Skin epidermis (tissue), 12 donors: ENCODE data around the gene GPC3.
"Not testable (repeated sequence)": the region's sequence is repeated elsewhere in the genome, so short reads cannot be mapped to it uniquely, and the experiment has no call there.

ENCODE experiments used
- H3K27ac ChIP-seq, 21 experiments: fragments of 200-600 bp; sonication (generic) in 11 of 21; one replicate each; pipeline ENCODE4 v1.5.0; 2020; ENCODE audit warnings: mild to moderate bottlenecking in 3 of 21, inconsistent platforms in 2 of 21, moderate library complexity in 2 of 21
- H3K4me3 ChIP-seq, 7 experiments: fragments of 200-600 bp; sonication (generic) in 2 of 7; one replicate each; pipeline ENCODE4 v1.5.0; 2020; ENCODE audit warnings: inconsistent platforms in 2 of 7, mild to moderate bottlenecking in 2 of 7, moderate library complexity in 1 of 7

The GPC3 gene

DNA sequence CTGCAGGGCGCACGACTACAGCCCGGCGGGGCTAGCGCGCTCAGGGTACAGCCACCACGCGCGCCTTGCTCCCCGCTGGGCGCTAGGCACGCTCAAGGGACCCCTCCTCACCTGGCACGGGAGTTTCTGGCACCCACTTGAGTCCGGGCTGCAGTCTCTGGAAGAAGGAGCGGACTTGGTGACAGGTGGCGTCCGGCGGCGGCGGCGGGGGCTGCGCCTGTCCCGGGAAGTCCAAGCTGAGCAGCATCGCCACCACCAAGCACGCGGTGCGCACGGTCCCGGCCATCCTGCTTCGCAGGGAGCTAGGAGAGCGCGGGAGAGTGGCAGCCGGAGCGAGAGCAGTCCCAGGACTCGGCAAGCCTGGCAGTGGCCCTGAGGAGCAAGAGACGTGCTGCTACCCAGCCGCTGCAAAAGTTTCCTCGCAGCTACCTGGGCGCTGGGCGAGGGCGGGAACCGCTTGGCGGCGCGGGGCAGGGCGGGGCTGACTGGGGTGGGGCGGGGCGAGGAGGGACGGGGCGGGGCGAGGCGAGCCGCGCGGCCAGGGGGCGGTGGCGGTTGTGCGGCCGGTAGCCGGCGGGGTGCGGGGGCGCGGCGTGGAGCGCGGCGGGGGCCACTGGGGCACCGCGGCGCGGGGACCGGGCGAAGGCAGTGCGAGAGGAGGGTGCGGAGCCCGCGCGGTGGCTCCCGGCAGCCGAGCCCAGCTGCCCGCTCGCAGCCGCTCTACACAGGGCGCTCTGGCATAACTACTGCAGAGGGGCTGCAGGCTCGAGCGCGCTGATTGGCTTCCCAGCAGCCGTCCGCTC is at the start of gene GPC3:
Gene GPC3 (minus strand): TSS at position 431 of the 803 bp plus-strand sequence.
- H3K27ac ChIP-seq: no peak within 1 kb of the TSS
- H3K4me3 ChIP-seq: peak within 1 kb of the TSS in 4 of 7 experiments; percentile 8 to 33 (median 20)

GRCh38 chrX:134032441-134032840 is 47.0 kb upstream of the GPC3 start:
- Histone ChIP-seq H3K4me3 (no peak overlapping the region), H3K27ac (no peak overlapping the region)

DNA sequence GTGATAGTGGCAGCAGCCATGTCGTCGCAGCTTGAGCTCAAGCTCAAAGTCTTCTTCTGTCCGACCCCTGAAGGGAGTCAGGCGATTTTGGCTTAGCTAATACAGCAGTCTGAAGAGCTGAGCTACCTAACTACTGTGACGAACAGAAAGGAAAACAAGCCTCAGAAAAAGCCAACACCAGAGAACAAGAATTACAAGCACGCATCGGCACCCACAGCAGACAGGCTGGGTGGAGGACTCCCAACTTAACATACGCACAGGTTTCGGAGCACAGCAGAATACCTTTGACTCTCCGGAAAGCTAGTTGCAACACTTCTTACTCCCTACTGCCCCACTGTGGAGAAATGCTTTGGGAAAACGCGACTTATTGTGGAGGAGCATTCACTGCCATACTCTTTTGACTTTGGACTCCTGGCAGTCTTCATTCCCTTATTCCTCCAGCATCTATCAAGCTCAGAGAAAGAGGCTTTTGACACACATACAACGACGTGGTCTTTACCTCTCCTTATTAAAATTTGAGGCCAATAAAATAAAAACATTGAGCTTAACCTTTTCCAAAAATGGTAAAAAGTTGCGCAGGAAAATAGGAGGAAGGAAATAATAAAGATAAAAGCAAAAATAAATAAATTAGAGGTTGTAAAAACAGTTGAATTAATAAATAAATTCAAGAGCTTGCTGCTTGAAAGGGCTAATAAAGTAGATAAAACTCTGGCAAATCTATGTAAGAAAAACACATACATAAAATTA is 41.3 kb upstream of the GPC3 start:
- Histone ChIP-seq H3K4me3 (no peak overlapping the region), H3K27ac (no peak overlapping the region)

DNA sequence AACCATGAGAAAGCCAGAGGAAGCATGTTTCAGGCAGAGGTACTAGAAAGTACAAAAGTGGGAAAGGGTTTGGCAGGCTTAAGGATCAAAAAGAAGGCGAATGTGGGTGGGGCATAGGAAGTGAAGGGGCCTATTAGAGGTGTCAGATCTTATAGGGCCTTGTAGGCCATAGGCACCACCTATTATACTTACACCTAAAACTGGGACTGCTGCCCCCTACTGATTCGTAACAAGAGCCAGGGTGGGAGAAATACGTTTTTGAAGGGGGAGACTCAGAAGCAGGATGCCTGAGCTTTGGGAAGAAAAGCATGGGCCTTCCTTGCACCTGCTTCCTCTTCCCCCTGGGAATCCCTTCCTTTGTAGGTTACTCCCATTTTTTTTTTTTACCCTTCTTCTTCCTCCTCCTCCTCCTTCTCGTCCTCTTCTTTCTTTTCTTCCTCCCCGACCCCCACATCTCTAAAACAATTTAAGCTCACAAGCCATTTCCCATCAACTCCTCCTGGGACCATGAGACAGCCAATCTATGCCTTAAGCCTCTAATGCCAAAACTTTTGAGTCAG is 40.7 kb upstream of the GPC3 start:
- Histone ChIP-seq H3K27ac (no peak overlapping the region), H3K4me3 (no peak overlapping the region)

GRCh38 chrX:134024686-134025377 is 39.4 kb upstream of the GPC3 start:
- no peak overlapping the region for H3K27ac ChIP-seq
- H3K4me3 ChIP-seq: no peak overlapping the region

GRCh38 chrX:134023851-134024281 is 38.5 kb upstream of the GPC3 start:
- Histone ChIP-seq H3K4me3 (no peak overlapping the region), H3K27ac (no peak overlapping the region)

- H3K27ac ChIP-seq: no peak overlapping the region
Observed at GRCh38 chrX:134020910-134021309, 35.5 kb upstream of the GPC3 start.

DNA sequence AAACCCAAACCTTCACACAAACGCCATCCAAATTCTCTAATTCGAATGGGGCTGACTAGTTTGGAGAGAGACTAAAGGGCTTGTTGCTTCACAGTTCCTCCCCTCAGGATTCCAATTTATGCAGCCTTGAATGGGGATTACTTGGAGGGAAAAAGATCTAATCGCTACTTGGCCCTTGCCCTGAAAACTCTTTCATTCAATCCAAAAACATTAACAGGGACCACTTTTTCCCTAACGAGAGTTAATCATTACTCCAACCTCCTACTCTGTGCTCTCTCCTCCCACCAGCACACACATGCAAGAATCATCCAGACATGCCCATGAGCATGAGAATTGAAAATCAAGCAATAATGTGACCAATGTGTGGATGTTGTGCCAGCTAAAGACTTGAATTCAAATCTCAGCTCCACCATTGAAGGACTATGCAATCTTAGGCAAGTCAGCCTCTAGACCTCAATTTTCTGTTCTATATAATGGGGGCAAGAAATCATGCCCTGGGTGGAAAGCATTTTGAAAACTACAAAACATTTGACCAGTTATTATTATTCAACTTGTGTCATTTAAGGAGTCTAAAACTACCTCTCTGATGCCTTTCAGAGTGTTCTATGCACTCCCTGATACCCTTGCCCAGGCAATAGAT is 34.3 kb upstream of the GPC3 start:
- no peak overlapping the region for H3K27ac ChIP-seq
- H3K4me3 ChIP-seq: no peak overlapping the region

More at GRCh38 chrX:134020910-134021309, 35.5 kb upstream of the GPC3 start:
- no peak overlapping the region for H3K4me3 ChIP-seq

DNA sequence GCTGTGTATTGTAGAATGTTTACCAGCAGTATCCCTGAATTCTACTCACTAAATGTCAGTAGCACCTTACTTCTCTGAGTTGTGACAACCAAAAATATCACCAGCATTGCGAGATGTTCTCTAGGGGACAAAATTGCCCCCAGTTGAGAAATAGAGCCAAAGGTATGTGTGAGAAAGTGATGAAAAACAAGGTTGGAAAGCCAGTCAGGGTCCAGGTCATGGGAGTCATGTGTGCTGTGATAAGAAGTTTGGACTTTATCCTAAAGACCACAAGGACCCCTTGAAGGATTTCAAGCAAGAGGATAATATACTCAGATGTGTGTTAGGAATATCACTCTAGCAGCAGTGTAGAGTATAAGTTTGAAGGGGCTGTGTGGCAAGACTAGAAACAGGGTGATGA is 30.9 kb upstream of the GPC3 start:
- H3K27ac ChIP-seq, H3K4me3 ChIP-seq: not testable (repeated sequence)

DNA sequence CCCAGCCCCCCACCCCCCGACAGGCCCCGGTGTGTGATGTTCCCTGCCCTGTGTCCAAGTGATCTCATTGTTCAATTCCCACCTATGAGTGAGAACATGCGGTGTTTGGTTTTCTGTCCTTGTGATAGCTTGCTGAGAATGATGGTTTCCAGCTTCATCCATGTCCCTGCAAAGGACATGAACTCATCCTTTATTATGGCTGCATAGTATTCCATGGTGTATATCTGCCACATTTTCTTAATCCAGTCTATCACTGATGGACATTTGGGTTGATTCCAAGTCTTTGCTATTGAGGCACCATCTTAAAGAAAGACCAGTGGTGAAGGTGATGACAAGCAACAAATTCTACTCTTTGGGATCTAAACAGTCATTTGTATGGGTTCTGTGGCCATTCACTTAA is 30.1 kb upstream of the GPC3 start:
- H3K27ac ChIP-seq, H3K4me3 ChIP-seq: not testable (repeated sequence)

DNA sequence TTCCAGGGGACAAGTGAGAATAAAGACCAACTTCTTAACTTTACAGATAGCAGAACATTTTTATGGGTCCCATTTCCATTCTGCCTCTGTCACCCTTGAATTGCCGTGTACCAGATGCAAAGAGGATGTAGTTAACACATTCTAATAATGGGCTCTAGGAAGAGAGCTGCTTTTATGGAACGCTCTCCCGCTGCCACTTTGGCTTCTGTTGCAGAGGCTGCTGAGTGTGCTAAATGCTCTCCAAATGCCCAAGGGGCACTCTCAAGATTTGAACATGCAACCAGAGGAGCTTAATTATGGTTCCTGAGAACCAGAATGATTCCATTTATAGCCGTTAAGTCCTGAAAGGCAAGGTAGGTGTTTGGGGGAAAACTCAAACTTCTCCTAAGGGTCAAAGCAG is 28.1 kb upstream of the GPC3 start:
- no peak overlapping the region for H3K27ac ChIP-seq
- H3K4me3 ChIP-seq: no peak overlapping the region

GRCh38 chrX:134013092-134013497 is 27.7 kb upstream of the GPC3 start:
- Histone ChIP-seq H3K4me3 (no peak overlapping the region), H3K27ac (no peak overlapping the region)

DNA sequence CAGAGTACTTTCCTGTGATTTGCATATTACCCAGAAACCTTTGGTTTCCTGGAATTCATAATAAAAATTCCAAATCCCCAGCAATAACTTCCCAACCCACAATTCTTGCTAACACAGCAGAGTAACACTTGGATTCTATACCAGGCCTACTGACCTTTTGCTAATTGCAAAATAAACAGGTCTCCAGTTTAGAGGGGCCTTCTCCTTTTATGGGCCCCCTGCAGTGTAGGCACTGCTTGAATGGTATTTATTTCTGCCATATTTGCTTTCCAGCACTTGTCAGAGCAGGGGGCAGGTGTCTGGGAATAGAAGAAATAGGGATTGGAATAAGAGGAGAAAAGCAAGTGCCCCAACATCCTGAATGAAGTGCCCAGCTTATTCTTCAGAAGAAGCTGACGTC is 25.3 kb upstream of the GPC3 start:
- H3K4me3 ChIP-seq: no peak overlapping the region
- no peak overlapping the region for H3K27ac ChIP-seq

- Histone ChIP-seq H3K27ac (no peak overlapping the region), H3K4me3 (no peak overlapping the region)
Observed at GRCh38 chrX:134007716-134008115, 22.3 kb upstream of the GPC3 start.

- H3K4me3 ChIP-seq: no peak overlapping the region
- H3K27ac ChIP-seq: no peak overlapping the region
Observed at GRCh38 chrX:134006484-134007161, 21.2 kb upstream of the GPC3 start.

- H3K4me3 ChIP-seq: no peak overlapping the region
- H3K27ac ChIP-seq: no peak overlapping the region
Observed at GRCh38 chrX:134004084-134004483, 18.7 kb upstream of the GPC3 start.

- no peak overlapping the region for H3K4me3 ChIP-seq
- peak overlapping the region in 1 of 21 experiments; percentile 50 for H3K27ac ChIP-seq
Observed at GRCh38 chrX:134002921-134003615, 17.7 kb upstream of the GPC3 start.
